KBM-7 (cell line): ENCODE measurements around the gene TUT4.

ENCODE experiments used
- DNase-seq: peaks from one replicate; pipeline ENCODE4 v3.0.0-alpha.2; 2015
- in situ Hi-C: fragments of 300-500 bp; cut with MboI; formaldehyde crosslinking; loops from 2 replicates; pipeline ENCODE4 v1.14.3; 2020; ENCODE audit warnings: low sequenced_read_pairs, low pct_unique_long_range_greater_than_20kb, mixed read lengths

TUT4 gene

GRCh38 chr1:52482326-52483004 is 70.4 kb downstream of the TUT4 start:
- in situ Hi-C loops: no loop called here
- no peak for DNase-seq

- in situ Hi-C loops: no loop called here
- DNase-seq: peak; percentile 55
Measured at GRCh38 chr1:52479076-52479475, 73.8 kb downstream of the TUT4 start.

- DNase-seq: no peak
- in situ Hi-C loops: no loop called here
Measured at GRCh38 chr1:52477876-52478275, 75.0 kb downstream of the TUT4 start.

GRCh38 chr1:52476943-52477342 is 75.9 kb downstream of the TUT4 start:
- DNase-seq: no peak
- in situ Hi-C loops: no loop called here

- in situ Hi-C loops: no loop called here
- DNase-seq: no peak
Measured at GRCh38 chr1:52474807-52475206, 78.1 kb downstream of the TUT4 start.

GRCh38 chr1:52473039-52473438 is 79.9 kb downstream of the TUT4 start:
- no peak for DNase-seq
- in situ Hi-C loops: no loop called here

- in situ Hi-C loops: no loop called here
- no peak for DNase-seq
Measured at GRCh38 chr1:52472384-52472783, 80.5 kb downstream of the TUT4 start.

- in situ Hi-C loops: no loop called here
Measured at GRCh38 chr1:52469108-52469507, 83.8 kb downstream of the TUT4 start.

GRCh38 chr1:52463891-52464290 is 89.0 kb downstream of the TUT4 start:
- no peak for DNase-seq
- in situ Hi-C loops: no loop called here

More at GRCh38 chr1:52469108-52469507, 83.8 kb downstream of the TUT4 start:
- DNase-seq: no peak

GRCh38 chr1:52461821-52462220 is 91.1 kb downstream of the TUT4 start:
- DNase-seq: no peak
- in situ Hi-C loops: no loop called here

GRCh38 chr1:52460694-52461093 is 92.2 kb downstream of the TUT4 start:
- in situ Hi-C loops: no loop called here
- no peak for DNase-seq

GRCh38 chr1:52455686-52456085 is 97.2 kb downstream of the TUT4 start:
- no peak for DNase-seq

GRCh38 chr1:52454779-52455178 is 98.1 kb downstream of the TUT4 start:
- in situ Hi-C loops: no loop called here
- DNase-seq: no peak

More at GRCh38 chr1:52455686-52456085, 97.2 kb downstream of the TUT4 start:
- in situ Hi-C loops: no loop called here

GRCh38 chr1:52454127-52454526 is 98.8 kb downstream of the TUT4 start:
- in situ Hi-C loops: no loop called here
- no peak for DNase-seq

- in situ Hi-C loops: no loop called here
- no peak for DNase-seq
Measured at GRCh38 chr1:52444463-52444862, 108.4 kb downstream of the TUT4 start.

GRCh38 chr1:52439976-52440375 is 112.9 kb downstream of the TUT4 start:
- no peak for DNase-seq
- in situ Hi-C loops: no loop called here

GRCh38 chr1:52436817-52437216 is 116.1 kb downstream of the TUT4 start:
- in situ Hi-C loops: no loop called here
- DNase-seq: no peak

GRCh38 chr1:52435650-52436049 is 117.2 kb downstream of the TUT4 start:
- DNase-seq: no peak
- in situ Hi-C loops: no loop called here

GRCh38 chr1:52435211-52435610 is 117.7 kb downstream of the TUT4 start:
- no peak for DNase-seq
- in situ Hi-C loops: no loop called here

- no peak for DNase-seq
- in situ Hi-C loops: no loop called here
Measured at GRCh38 chr1:52432807-52433206, 120.1 kb downstream of the TUT4 start.

- in situ Hi-C loops: no loop called here
- DNase-seq: no peak
Measured at GRCh38 chr1:52427152-52427551, 125.7 kb downstream of the TUT4 start.
